GM06990 (cell line): Measurements from ENCODE around the gene SMLR1.

Experiments used
- DNase-seq: peaks from one replicate; pipeline ENCODE4 v3.0.0-alpha.2; 2011; ENCODE audit not compliant: insufficient read length; ENCODE audit errors: extremely low read depth
- H3K27me3 ChIP-seq: replicated peaks from 2 replicates; pipeline ENCODE4 v1.6.0; 2011; ENCODE audit warnings: low read length; ENCODE audit not compliant: control insufficient read depth, insufficient read depth
- H3K36me3 ChIP-seq: 2 replicates; pipeline ENCODE4 v1.5.1; 2011; ENCODE audit warnings: low read length; ENCODE audit not compliant: control insufficient read depth, insufficient read depth
- H3K4me3 ChIP-seq: replicated peaks from 2 replicates; pipeline ENCODE4 v1.5.1; 2011; ENCODE audit warnings: low read depth, mild to moderate bottlenecking, control low read depth, low read length
- TF ChIP-seq, protein P1 (sequence below): IDR thresholded peaks from 2 replicates; pipeline ENCODE4 v1.5.1; 2011; ENCODE audit warnings: low read length, control low read depth, mild to moderate bottlenecking, inconsistent platforms; ENCODE audit not compliant: insufficient read depth, poor library complexity, severe bottlenecking

The SMLR1 gene

GRCh38 chr6:130843575-130844320 lies 16.5 kb downstream of the SMLR1 start:
- Histone ChIP-seq H3K27me3 (no peaks in the 10 kb centered on the region), H3K36me3 (no peaks in the 10 kb centered on the region), H3K4me3 (no peak overlapping the region)
- no peak for DNase-seq
- TF ChIP-seq, protein P1, sequence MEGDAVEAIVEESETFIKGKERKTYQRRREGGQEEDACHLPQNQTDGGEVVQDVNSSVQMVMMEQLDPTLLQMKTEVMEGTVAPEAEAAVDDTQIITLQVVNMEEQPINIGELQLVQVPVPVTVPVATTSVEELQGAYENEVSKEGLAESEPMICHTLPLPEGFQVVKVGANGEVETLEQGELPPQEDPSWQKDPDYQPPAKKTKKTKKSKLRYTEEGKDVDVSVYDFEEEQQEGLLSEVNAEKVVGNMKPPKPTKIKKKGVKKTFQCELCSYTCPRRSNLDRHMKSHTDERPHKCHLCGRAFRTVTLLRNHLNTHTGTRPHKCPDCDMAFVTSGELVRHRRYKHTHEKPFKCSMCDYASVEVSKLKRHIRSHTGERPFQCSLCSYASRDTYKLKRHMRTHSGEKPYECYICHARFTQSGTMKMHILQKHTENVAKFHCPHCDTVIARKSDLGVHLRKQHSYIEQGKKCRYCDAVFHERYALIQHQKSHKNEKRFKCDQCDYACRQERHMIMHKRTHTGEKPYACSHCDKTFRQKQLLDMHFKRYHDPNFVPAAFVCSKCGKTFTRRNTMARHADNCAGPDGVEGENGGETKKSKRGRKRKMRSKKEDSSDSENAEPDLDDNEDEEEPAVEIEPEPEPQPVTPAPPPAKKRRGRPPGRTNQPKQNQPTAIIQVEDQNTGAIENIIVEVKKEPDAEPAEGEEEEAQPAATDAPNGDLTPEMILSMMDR = peak; percentile 53

- Histone ChIP-seq H3K27me3 (no peaks in the 10 kb centered on the region), H3K4me3 (no peak overlapping the region), H3K36me3 (no peaks in the 10 kb centered on the region)
- TF ChIP-seq, protein P1 = no peak
- DNase-seq = no peak
Observed at GRCh38 chr6:130846501-130846900, 19.3 kb downstream of the SMLR1 start.

GRCh38 chr6:130847001-130847910 lies 20.1 kb downstream of the SMLR1 start:
- DNase-seq = no peak
- TF ChIP-seq, protein P1 = no peak
- no peak overlapping the region for H3K4me3 ChIP-seq
- H3K27me3 ChIP-seq = no peaks in the 10 kb centered on the region
- H3K36me3 ChIP-seq = no peaks in the 10 kb centered on the region

DNA sequence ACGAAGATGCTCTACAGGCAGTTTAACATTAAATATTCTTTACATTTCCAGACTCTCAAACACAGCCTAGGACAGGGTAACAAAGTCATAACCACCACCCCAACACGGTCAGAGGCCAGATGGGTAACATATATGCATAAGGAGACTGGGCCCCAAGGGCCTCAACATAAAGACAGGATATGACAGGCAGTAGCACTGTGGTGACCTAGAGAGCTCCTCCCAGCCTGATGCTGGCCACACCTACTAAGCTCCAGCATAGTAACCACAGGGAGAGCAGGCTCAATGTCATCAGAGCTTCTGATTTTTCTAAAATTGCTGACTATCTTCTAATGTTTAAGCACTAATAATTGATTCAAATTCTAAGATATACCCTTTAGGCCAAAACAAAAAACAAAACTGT lies 21.7 kb downstream of the SMLR1 start:
- no peaks in the 10 kb centered on the region for H3K27me3 ChIP-seq
- TF ChIP-seq, protein P1 = no peak
- DNase-seq = no peak
- no peak overlapping the region for H3K4me3 ChIP-seq
- H3K36me3 ChIP-seq = no peaks in the 10 kb centered on the region

- no peaks in the 10 kb centered on the region for H3K36me3 ChIP-seq
- no peaks in the 10 kb centered on the region for H3K27me3 ChIP-seq
- H3K4me3 ChIP-seq = no peak overlapping the region
- TF ChIP-seq, protein P1 = no peak
- DNase-seq = no peak
Observed at GRCh38 chr6:130849594-130849993, 22.4 kb downstream of the SMLR1 start.
